ENCODE measurements around the gene DISC1.

Gene DISC1

GRCh38 chr1:231750296-231750695 lies 123.7 kb downstream of the DISC1 start:
- TF ChIP-seq ZFP30 (CRISPR knock-in tag; IDR thresholded peaks at IDR 0.05), result no peak
- no peak for TF ChIP-seq ISL1 (CRISPR knock-in tag; IDR thresholded peaks at IDR 0.05)
- no peak for TF ChIP-seq CSDC2 (CRISPR knock-in tag; IDR thresholded peaks at IDR 0.05)
- no peak for TF ChIP-seq RARB (CRISPR knock-in tag; IDR thresholded peaks at IDR 0.05)
- TF ChIP-seq, protein P1, sequence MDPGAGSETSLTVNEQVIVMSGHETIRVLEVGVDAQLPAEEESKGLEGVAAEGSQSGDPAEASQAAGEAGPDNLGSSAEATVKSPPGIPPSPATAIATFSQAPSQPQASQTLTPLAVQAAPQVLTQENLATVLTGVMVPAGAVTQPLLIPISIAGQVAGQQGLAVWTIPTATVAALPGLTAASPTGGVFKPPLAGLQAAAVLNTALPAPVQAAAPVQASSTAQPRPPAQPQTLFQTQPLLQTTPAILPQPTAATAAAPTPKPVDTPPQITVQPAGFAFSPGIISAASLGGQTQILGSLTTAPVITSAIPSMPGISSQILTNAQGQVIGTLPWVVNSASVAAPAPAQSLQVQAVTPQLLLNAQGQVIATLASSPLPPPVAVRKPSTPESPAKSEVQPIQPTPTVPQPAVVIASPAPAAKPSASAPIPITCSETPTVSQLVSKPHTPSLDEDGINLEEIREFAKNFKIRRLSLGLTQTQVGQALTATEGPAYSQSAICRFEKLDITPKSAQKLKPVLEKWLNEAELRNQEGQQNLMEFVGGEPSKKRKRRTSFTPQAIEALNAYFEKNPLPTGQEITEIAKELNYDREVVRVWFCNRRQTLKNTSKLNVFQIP (CRISPR knock-in tag; IDR thresholded peaks at IDR 0.05; ENCODE audit: borderline replicate concordance, low read depth), result no peak
- TF ChIP-seq ZC3H10 (CRISPR knock-in tag; IDR thresholded peaks at IDR 0.05), result no peak
- TF ChIP-seq ZNF8 (CRISPR knock-in tag; IDR thresholded peaks at IDR 0.05), result no peak
- no peak for TF ChIP-seq ZNF565 (CRISPR knock-in tag; conservative IDR thresholded peaks at IDR 0.05; ENCODE audit: low read depth)
- TF ChIP-seq ZFP3 (CRISPR knock-in tag; IDR thresholded peaks at IDR 0.05), result no peak
- no peak for TF ChIP-seq ESRRG (CRISPR knock-in tag; IDR thresholded peaks at IDR 0.05)
- TF ChIP-seq, protein P2, sequence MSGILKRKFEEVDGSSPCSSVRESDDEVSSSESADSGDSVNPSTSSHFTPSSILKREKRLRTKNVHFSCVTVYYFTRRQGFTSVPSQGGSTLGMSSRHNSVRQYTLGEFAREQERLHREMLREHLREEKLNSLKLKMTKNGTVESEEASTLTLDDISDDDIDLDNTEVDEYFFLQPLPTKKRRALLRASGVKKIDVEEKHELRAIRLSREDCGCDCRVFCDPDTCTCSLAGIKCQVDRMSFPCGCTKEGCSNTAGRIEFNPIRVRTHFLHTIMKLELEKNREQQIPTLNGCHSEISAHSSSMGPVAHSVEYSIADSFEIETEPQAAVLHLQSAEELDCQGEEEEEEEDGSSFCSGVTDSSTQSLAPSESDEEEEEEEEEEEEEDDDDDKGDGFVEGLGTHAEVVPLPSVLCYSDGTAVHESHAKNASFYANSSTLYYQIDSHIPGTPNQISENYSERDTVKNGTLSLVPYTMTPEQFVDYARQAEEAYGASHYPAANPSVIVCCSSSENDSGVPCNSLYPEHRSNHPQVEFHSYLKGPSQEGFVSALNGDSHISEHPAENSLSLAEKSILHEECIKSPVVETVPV (CRISPR knock-in tag; IDR thresholded peaks at IDR 0.05), result no peak
- no peak for ATAC-seq

DNA sequence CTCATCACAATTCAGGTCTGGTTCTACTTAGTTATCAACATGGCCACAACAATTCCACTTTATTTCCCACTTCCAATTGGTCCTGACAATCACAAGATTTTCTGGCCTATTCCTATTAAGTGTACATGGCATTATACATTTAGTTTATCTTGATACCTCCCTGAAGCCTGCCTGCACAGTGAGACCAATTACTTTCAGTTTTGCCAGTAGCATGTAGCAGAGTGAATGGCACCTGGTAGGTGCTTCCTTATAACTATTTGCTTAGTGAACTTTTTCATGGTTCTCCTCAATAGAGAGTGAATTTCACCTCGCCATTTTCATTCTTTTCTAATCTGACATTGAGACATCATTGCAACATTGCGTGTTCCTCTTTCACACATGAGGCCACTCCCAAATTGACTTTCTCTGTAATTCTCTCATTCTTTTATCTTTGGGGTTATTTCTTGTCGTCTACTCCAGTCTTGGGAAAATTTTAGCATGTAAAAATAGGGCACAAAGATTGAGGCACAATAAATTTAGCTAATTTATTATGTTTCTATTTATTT lies 124.3 kb downstream of the DISC1 start:
- ATAC-seq, result no peak
- TF ChIP-seq ZFP30 (CRISPR knock-in tag; IDR thresholded peaks at IDR 0.05) (no peak), TCF4 (CRISPR knock-in tag; IDR thresholded peaks at IDR 0.05; ENCODE audit: borderline replicate concordance) (no peak)

DNA sequence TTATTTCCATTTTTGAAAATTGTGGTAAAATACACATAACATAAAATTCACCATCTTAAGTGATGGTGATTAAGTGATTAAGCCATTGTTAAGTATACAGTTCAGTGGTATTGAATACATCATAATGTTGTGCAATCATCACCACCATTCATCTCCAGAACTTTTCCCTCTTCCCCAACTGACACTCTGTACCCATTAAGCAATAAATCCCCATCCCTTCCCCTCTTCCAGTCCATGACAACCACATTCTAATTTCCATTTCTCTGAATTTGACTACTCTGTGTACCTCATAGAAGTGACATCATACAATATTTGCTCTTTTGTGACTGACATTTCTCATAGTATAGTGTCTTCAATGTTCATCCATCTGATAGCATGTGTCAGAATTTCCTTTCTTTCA lies 124.8 kb downstream of the DISC1 start:
- no peak for ATAC-seq
- TF ChIP-seq SNAI2 (CRISPR knock-in tag; IDR thresholded peaks at IDR 0.05) (no peak), TCF4 (CRISPR knock-in tag; IDR thresholded peaks at IDR 0.05; ENCODE audit: borderline replicate concordance) (no peak), ZFP3 (CRISPR knock-in tag; IDR thresholded peaks at IDR 0.05) (no peak), ZNF8 (CRISPR knock-in tag; IDR thresholded peaks at IDR 0.05) (no peak), ZNF70 (CRISPR knock-in tag; IDR thresholded peaks at IDR 0.05) (no peak), PPARA (CRISPR knock-in tag; IDR thresholded peaks at IDR 0.05; ENCODE audit: borderline replicate concordance) (no peak), CSDC2 (CRISPR knock-in tag; IDR thresholded peaks at IDR 0.05) (no peak), ISL1 (CRISPR knock-in tag; IDR thresholded peaks at IDR 0.05) (no peak), OSR1 (CRISPR knock-in tag; IDR thresholded peaks at IDR 0.05) (no peak), ZC3H10 (CRISPR knock-in tag; IDR thresholded peaks at IDR 0.05) (no peak)
- TF ChIP-seq, protein P3, sequence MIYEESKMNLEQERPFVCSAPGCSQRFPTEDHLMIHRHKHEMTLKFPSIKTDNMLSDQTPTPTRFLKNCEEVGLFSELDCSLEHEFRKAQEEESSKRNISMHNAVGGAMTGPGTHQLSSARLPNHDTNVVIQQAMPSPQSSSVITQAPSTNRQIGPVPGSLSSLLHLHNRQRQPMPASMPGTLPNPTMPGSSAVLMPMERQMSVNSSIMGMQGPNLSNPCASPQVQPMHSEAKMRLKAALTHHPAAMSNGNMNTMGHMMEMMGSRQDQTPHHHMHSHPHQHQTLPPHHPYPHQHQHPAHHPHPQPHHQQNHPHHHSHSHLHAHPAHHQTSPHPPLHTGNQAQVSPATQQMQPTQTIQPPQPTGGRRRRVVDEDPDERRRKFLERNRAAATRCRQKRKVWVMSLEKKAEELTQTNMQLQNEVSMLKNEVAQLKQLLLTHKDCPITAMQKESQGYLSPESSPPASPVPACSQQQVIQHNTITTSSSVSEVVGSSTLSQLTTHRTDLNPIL (CRISPR knock-in tag; IDR thresholded peaks at IDR 0.05; ENCODE audit: low read depth), result no peak

- no peak for ATAC-seq
- TF ChIP-seq ARNTL (CRISPR knock-in tag; IDR thresholded peaks at IDR 0.05; ENCODE audit: borderline replicate concordance, low read depth) (no peak), GLIS3 (CRISPR knock-in tag; IDR thresholded peaks at IDR 0.05) (no peak), TOX (CRISPR knock-in tag; IDR thresholded peaks at IDR 0.05; ENCODE audit: borderline replicate concordance) (no peak), CSDC2 (CRISPR knock-in tag; IDR thresholded peaks at IDR 0.05) (no peak), BACH2 (CRISPR knock-in tag; IDR thresholded peaks at IDR 0.05; ENCODE audit: borderline replicate concordance) (no peak), ESRRG (CRISPR knock-in tag; IDR thresholded peaks at IDR 0.05) (no peak), TSHZ2 (CRISPR knock-in tag; IDR thresholded peaks at IDR 0.05) (no peak), ZFP3 (CRISPR knock-in tag; IDR thresholded peaks at IDR 0.05) (no peak)
- TF ChIP-seq, protein P3 (CRISPR knock-in tag; IDR thresholded peaks at IDR 0.05; ENCODE audit: low read depth), result no peak
- TF ChIP-seq, protein P4, sequence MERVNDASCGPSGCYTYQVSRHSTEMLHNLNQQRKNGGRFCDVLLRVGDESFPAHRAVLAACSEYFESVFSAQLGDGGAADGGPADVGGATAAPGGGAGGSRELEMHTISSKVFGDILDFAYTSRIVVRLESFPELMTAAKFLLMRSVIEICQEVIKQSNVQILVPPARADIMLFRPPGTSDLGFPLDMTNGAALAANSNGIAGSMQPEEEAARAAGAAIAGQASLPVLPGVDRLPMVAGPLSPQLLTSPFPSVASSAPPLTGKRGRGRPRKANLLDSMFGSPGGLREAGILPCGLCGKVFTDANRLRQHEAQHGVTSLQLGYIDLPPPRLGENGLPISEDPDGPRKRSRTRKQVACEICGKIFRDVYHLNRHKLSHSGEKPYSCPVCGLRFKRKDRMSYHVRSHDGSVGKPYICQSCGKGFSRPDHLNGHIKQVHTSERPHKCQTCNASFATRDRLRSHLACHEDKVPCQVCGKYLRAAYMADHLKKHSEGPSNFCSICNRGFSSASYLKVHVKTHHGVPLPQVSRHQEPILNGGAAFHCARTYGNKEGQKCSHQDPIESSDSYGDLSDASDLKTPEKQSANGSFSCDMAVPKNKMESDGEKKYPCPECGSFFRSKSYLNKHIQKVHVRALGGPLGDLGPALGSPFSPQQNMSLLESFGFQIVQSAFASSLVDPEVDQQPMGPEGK (CRISPR knock-in tag; IDR thresholded peaks at IDR 0.05; ENCODE audit: borderline replicate concordance), result no peak
Measured at GRCh38 chr1:231753313-231753712, 126.7 kb downstream of the DISC1 start.
